K562 (cell line): ENCODE data around the gene SH3TC1. TPM values are rescaled to one million over a fixed set of nuclear protein-coding genes. Genes with fewer than 3 reads are reported as not detected.

Source experiments
- ATAC-seq: fragments of 200-7000 bp; cut with Tn5 transposase; 3 replicates; pipeline ENCODE4 v1.9.1; 2020; ENCODE audit warnings: moderate library complexity
- BruUV-seq: library from RNA; stranded (reverse); fragments of 400-500 nt; replicated peaks from 2 replicates; lab custom pipeline; 2021; lab: Mats Ljungman, UMichigan
- CTCF ChIA-PET: fragments of 300-600 bp; formaldehyde crosslinking; extraction: SDS; loops from one replicate; lab custom pipeline; 2021; ENCODE audit warnings: low intra/inter-chr PET ratio; lab: Yijun Ruan, JAX
- POLR2A ChIA-PET: fragments of 300-600, 350-650 bp; sonication (Branson Sonifier 250); formaldehyde crosslinking; extraction: SDS; loops from one replicate; lab custom pipeline; 2021; ENCODE audit warnings: antibody characterized with exemption, inconsistent platforms; lab: Yijun Ruan, JAX
- DNase-seq, 4 experiments: peaks; one replicate each; pipeline versions ENCODE4 v3.0.0 to v3.0.0-alpha.2; 2011 to 2018; ENCODE audit warnings: low spot score in 3 of 4, mixed read lengths in 3 of 4; ENCODE audit errors: extremely low read depth in 1 of 4
- FAIRE-seq: peaks from 2 replicates; lab custom pipeline; 2011; peaks lifted over from hg19 to GRCh38; lab: Jason Lieb, UNC
- H2AFZ ChIP-seq: 2 replicates; pipeline ENCODE4 v1.6.0; 2011; ENCODE audit warnings: low read depth, low read length, control low read depth, inconsistent platforms
- H3K27ac ChIP-seq: fragments of 200-600 bp; 3 replicates; pipeline ENCODE4 v1.8.0; 2011; ENCODE audit warnings: low read depth, mild to moderate bottlenecking, control low read depth, inconsistent platforms, low read length, moderate library complexity, mixed read lengths; ENCODE audit errors: extremely low read depth
- H3K27me3 ChIP-seq, 2 experiments: fragments of 300-600 bp in 1 of 2; 2 replicates in 1 of 2; 3 replicates in 1 of 2; pipeline versions ENCODE4 v1.6.0 to v1.8.0; 2011; ENCODE audit warnings: inconsistent platforms in 2 of 2, low read length in 2 of 2, mild to moderate bottlenecking in 1 of 2, mixed read lengths in 1 of 2, moderate library complexity in 1 of 2; ENCODE audit not compliant: control insufficient read depth in 2 of 2, insufficient read depth in 2 of 2
- H3K36me3 ChIP-seq: fragments of 300-600 bp; 3 replicates; pipeline ENCODE4 v1.8.0; 2011; ENCODE audit warnings: mild to moderate bottlenecking, low read length, inconsistent platforms; ENCODE audit not compliant: control insufficient read depth, insufficient read depth
- H3K4me1 ChIP-seq, 2 experiments: fragments of 200-600 bp in 1 of 2; replicated peaks in 1 of 2; 2 replicates in 1 of 2; 3 replicates in 1 of 2; pipeline versions ENCODE4 v1.5.1 to v1.8.0; 2011; ENCODE audit warnings: inconsistent platforms in 2 of 2, low read length in 2 of 2, mild to moderate bottlenecking in 1 of 2, mixed read lengths in 1 of 2, moderate library complexity in 1 of 2; ENCODE audit not compliant: control insufficient read depth in 2 of 2, insufficient read depth in 2 of 2
- H3K4me2 ChIP-seq: 2 replicates; pipeline ENCODE4 v1.6.1; 2011; ENCODE audit warnings: low read length, control low read depth, inconsistent platforms, mixed read lengths; ENCODE audit not compliant: insufficient read depth
- H3K4me3 ChIP-seq: fragments of 200-600 bp; sonication (generic), shearing (Covaris generic); 2 replicates; pipeline ENCODE4 v1.5.1; 2016; ENCODE audit warnings: control low read depth, inconsistent platforms
- H3K79me2 ChIP-seq: fragments of 200-600 bp; 3 replicates; pipeline ENCODE4 v1.8.0; 2011; ENCODE audit warnings: low read length, inconsistent platforms; ENCODE audit not compliant: control insufficient read depth, insufficient read depth
- H3K9ac ChIP-seq, 2 experiments: 2 replicates each; pipeline versions ENCODE4 v1.6.0 to v1.6.1; 2011; ENCODE audit warnings: low read depth in 2 of 2, low read length in 2 of 2, control low read depth in 1 of 2, inconsistent platforms in 1 of 2, mild to moderate bottlenecking in 1 of 2, mixed read lengths in 1 of 2; ENCODE audit not compliant: insufficient read depth in 1 of 2
- H3K9me1 ChIP-seq: one replicate; pipeline ENCODE4 v1.6.0; 2011; ENCODE audit warnings: inconsistent platforms, mild to moderate bottlenecking, low read length, moderate library complexity; ENCODE audit not compliant: control insufficient read depth, insufficient read depth
- H3K9me3 ChIP-seq: replicated peaks from 2 replicates; pipeline ENCODE4 v1.5.1; 2011; ENCODE audit warnings: low read depth, low read length, inconsistent platforms; ENCODE audit not compliant: control insufficient read depth, insufficient read depth
- H4K20me1 ChIP-seq: replicated peaks from 2 replicates; pipeline ENCODE4 v1.6.1; 2011; ENCODE audit warnings: low read length, inconsistent platforms, mixed read lengths; ENCODE audit not compliant: control insufficient read depth, insufficient read depth
- DIDO1 ChIP-seq: fragments of 450-650 bp; IDR thresholded peaks from 2 replicates; pipeline ENCODE4 v1.6.1; 2016; ENCODE audit warnings: low read depth, missing biosample characterization, missing genetic modification characterization
- FIP1L1 ChIP-seq: fragments of 200-400 bp; formaldehyde crosslinking; IDR thresholded peaks from 2 replicates; pipeline ENCODE4 v1.6.1; 2018; ENCODE audit warnings: mild to moderate bottlenecking, low read depth, low read length; ENCODE audit not compliant: poor library complexity, severe bottlenecking
- FOXA3 ChIP-seq, 2 experiments: fragments of 450-650 bp in 1 of 2; sonication (generic) in 1 of 2; formaldehyde crosslinking; IDR thresholded peaks in 1 of 2; conservative IDR thresholded peaks in 1 of 2; 2 replicates each; pipeline versions ENCODE4 v1.4.0 to v1.8.0; 2020 to 2022; ENCODE audit warnings: mild to moderate bottlenecking in 2 of 2, missing genetic modification reagents in 1 of 2
- HDAC6 ChIP-seq: IDR thresholded peaks from 2 replicates; pipeline ENCODE4 v1.6.1; 2012; ENCODE audit warnings: low read depth, mild to moderate bottlenecking, control low read depth, inconsistent platforms, low read length, moderate library complexity
- LCOR ChIP-seq: sonication (generic); formaldehyde crosslinking; IDR thresholded peaks from 2 replicates; pipeline ENCODE4 v1.8.0; 2022; ENCODE audit warnings: mild to moderate bottlenecking, missing genetic modification reagents
- NCOR1 ChIP-seq: fragments of 450-650 bp; IDR thresholded peaks from 2 replicates; pipeline ENCODE4 v1.6.1; 2016; ENCODE audit warnings: mild to moderate bottlenecking, moderate library complexity
- NFXL1 ChIP-seq: fragments of 450-650 bp; formaldehyde crosslinking; IDR thresholded peaks from 2 replicates; pipeline ENCODE4 v1.4.0; 2021; ENCODE audit warnings: mild to moderate bottlenecking
- POLR2G ChIP-seq: fragments of 200-400 bp; formaldehyde crosslinking; IDR thresholded peaks from 2 replicates; pipeline ENCODE4 v1.6.1; 2017; ENCODE audit warnings: low read depth, mild to moderate bottlenecking, antibody characterized with exemption, low read length, moderate library complexity
- RBM15 ChIP-seq: fragments of 200-400 bp; formaldehyde crosslinking; IDR thresholded peaks from 2 replicates; pipeline ENCODE4 v1.6.1; 2018; ENCODE audit warnings: mild to moderate bottlenecking, low read length, moderate library complexity; ENCODE audit not compliant: insufficient read depth
- RBM17 ChIP-seq: fragments of 200-400 bp; formaldehyde crosslinking; IDR thresholded peaks from 2 replicates; pipeline ENCODE4 v1.6.1; 2017; ENCODE audit warnings: low read depth, mild to moderate bottlenecking, low read length, borderline replicate concordance
- SAFB ChIP-seq: fragments of 200-400 bp; formaldehyde crosslinking; IDR thresholded peaks from 2 replicates; pipeline ENCODE4 v1.6.1; 2017; ENCODE audit warnings: low read depth, low read length, borderline replicate concordance
- SMAD1 ChIP-seq: fragments of 150-350 bp; IDR thresholded peaks from 2 replicates; pipeline ENCODE4 v1.6.1; 2014; ENCODE audit warnings: low read length, low read depth; ENCODE audit not compliant: partially characterized antibody
- SMARCE1 ChIP-seq: fragments of 450-650 bp; IDR thresholded peaks from 2 replicates; pipeline ENCODE4 v1.7.1; 2016; ENCODE audit warnings: mild to moderate bottlenecking
- SRSF9 ChIP-seq: fragments of 200-400 bp; formaldehyde crosslinking; IDR thresholded peaks from 2 replicates; pipeline ENCODE4 v1.6.1; 2017; ENCODE audit warnings: low read depth, low read length, borderline replicate concordance
- TAF1 ChIP-seq: IDR thresholded peaks from 2 replicates; pipeline ENCODE4 v1.6.1; 2011; ENCODE audit warnings: mild to moderate bottlenecking, low read length, moderate library complexity; ENCODE audit not compliant: insufficient read depth, control insufficient read depth, severe bottlenecking; ENCODE audit errors: extremely low read depth
- ZNF134 ChIP-seq: fragments of 250-450 bp; sonication (Bioruptor Pico); conservative IDR thresholded peaks from 2 replicates; pipeline ENCODE4 v1.4.0; 2020
- ZNF584 ChIP-seq: fragments of 200-800 bp; sonication (Bioruptor generic); IDR thresholded peaks from 2 replicates; pipeline ENCODE4 v1.6.1; 2016; ENCODE audit warnings: low read depth, mild to moderate bottlenecking, missing genetic modification characterization, missing compliant biosample characterization
- ZNF76 ChIP-seq: fragments of 250-450 bp; sonication (Bioruptor Pico); IDR thresholded peaks from 2 replicates; pipeline ENCODE4 v1.4.0; 2020; ENCODE audit warnings: mild to moderate bottlenecking, moderate library complexity, borderline replicate concordance
- WGBS: fragments of 100-300 bp; shearing (Covaris generic); methylation state at CpG from one replicate; pipeline ENCODE4 v1.1.6; 2016; ENCODE audit warnings: low coverage, mixed read lengths; ENCODE audit not compliant: insufficient coverage; ENCODE audit errors: missing lambda C conversion rate; 5-methylcytosine and 5-hydroxymethylcytosine counted together
- in situ Hi-C: fragments of 300-500 bp; cut with MboI; formaldehyde crosslinking; loops from 4 replicates; pipeline ENCODE4 v1.15.0; 2018; ENCODE audit warnings: inconsistent platforms, mixed read lengths
- intact Hi-C: fragments of 100-400 bp; cut with micrococcal nuclease; formaldehyde crosslinking; loops from 2 replicates; pipeline ENCODE4 v1.14.2; 2022
- polyA plus RNA-seq, 8 experiments: library from polyadenylated mRNA; depleted of rRNA in 4 of 8; stranded (reverse) in 5 of 8; unstranded in 3 of 8; fragments of >200 nt; fragmentation: Nextera tagmentation in 2 of 8; fragmentation: Illumina TruSeq in 1 of 8; extraction: Ambion mirVana in 2 of 8; extraction: Trizol in 1 of 8; gene quantifications; 2 replicates each; pipeline versions ENCODE4 v1.2.1 to v1.2.3, GENCODE V29; 2011 to 2014; ENCODE audit warnings: inconsistent platforms in 1 of 8, missing spikeins in 1 of 8
- total RNA-seq, 7 experiments: library from RNA; depleted of rRNA in 6 of 7; stranded (reverse); fragments of >200 nt in 6 of 7; fragmentation: Illumina TruSeq in 2 of 7; extraction: Trizol in 2 of 7; gene quantifications; 2 replicates each; pipeline versions ENCODE4 v1.2.1 to v1.2.3, GENCODE V29; 2011 to 2021; ENCODE audit warnings: low replicate concordance in 1 of 7
- TF ChIP-seq, protein P1 (sequence below): fragments of 250-450 bp; sonication (Bioruptor Pico); IDR thresholded peaks from 2 replicates; pipeline ENCODE4 v1.5.0; 2020; ENCODE audit warnings: mild to moderate bottlenecking, borderline replicate concordance

SH3TC1 gene
- total and polyA plus RNA-seq, 9 of the 15 experiments (the other 6 are each of a cell fraction or from before 2014, with no cell fraction given) = 0.04 to 2.1 (median 0.48) TPM; not detected in 1

GRCh38 chr4:8163436-8164193 is 35.5 kb upstream of the SH3TC1 start (continued):
- TF ChIP-seq RBM17 (no peak), ZNF134 (CRISPR knock-in tag) (no peak), SMARCE1 (no peak), TAF1 (no peak), FIP1L1 (no peak)

- no peak for DNase-seq
- ATAC-seq = no peak
- no TSS peak for BruUV-seq
- H3K9me1 ChIP-seq = no peaks in the 10 kb centered on the region
- no peaks in the 10 kb centered on the region for H3K79me2 ChIP-seq
- H3K36me3 ChIP-seq = no peaks in the 10 kb centered on the region
- POLR2A ChIA-PET = no interaction called here
- H3K4me3 ChIP-seq = no peak overlapping the region
- H4K20me1 ChIP-seq = no peaks in the 10 kb centered on the region; the same call in 1 of the 2 replicates
- intact Hi-C loops (no loop called here), in situ Hi-C loops (loop anchor here (10.0 kb wide), 1 partner anchor 241 kb away; no protein-coding TSS in a partner anchor)
- CTCF ChIA-PET = no interaction called here
- H3K9ac ChIP-seq = no peak overlapping the region
- H2AFZ ChIP-seq = no peak overlapping the region
- H3K9me3 ChIP-seq = peaks cover 6% of the 10 kb centered on the region
- no peak for FAIRE-seq
- H3K4me2 ChIP-seq = no peak overlapping the region
- WGBS = 2% methylated on average over 9 of the region's 9 CpGs
- H3K27ac ChIP-seq = no peak overlapping the region
- H3K27me3 ChIP-seq = peaks cover 17 to 57% of the 10 kb centered on the region in 2 experiments; a peak in 4 of 5 replicates
- peaks cover 0 to 4% of the 10 kb centered on the region in 2 experiments; a peak in 2 of 5 replicates for H3K4me1 ChIP-seq
- TF ChIP-seq DIDO1 (tag) (no peak), POLR2G (no peak), FOXA3 (CRISPR knock-in tag; conservative IDR thresholded peaks at IDR 0.05 in 1 of 2, IDR thresholded peaks at IDR 0.05 in 1 of 2) (no peak), HDAC6 (no peak), RBM15 (no peak), SRSF9 (no peak), ZNF76 (CRISPR knock-in tag) (no peak), ZNF584 (no peak), SMAD1 (no peak), SAFB (no peak), NFXL1 (no peak), LCOR (CRISPR knock-in tag) (no peak), NCOR1 (no peak)
- TF ChIP-seq, protein P1, sequence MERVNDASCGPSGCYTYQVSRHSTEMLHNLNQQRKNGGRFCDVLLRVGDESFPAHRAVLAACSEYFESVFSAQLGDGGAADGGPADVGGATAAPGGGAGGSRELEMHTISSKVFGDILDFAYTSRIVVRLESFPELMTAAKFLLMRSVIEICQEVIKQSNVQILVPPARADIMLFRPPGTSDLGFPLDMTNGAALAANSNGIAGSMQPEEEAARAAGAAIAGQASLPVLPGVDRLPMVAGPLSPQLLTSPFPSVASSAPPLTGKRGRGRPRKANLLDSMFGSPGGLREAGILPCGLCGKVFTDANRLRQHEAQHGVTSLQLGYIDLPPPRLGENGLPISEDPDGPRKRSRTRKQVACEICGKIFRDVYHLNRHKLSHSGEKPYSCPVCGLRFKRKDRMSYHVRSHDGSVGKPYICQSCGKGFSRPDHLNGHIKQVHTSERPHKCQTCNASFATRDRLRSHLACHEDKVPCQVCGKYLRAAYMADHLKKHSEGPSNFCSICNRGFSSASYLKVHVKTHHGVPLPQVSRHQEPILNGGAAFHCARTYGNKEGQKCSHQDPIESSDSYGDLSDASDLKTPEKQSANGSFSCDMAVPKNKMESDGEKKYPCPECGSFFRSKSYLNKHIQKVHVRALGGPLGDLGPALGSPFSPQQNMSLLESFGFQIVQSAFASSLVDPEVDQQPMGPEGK (CRISPR knock-in tag) = no peak
Observed at GRCh38 chr4:8164194-8164565, 34.9 kb upstream of the SH3TC1 start.
